ENCODE results near the gene RBM27. TPM values are rescaled to one million over a fixed set of nuclear protein-coding genes. Genes with fewer than 3 reads are reported as not detected.
A peak's percentile ranks its signal among the peaks of the same experiment; 100 is the strongest.
"Not testable (repeated sequence)": the region's sequence is repeated elsewhere in the genome, so short reads cannot be mapped to it uniquely, and the experiment has no call there.

The RBM27 gene
- total and polyA plus RNA-seq, 10 of the 15 experiments (the other 5 are each of a cell fraction or from before 2014, with no cell fraction given) = 5.8 to 33.9 (median 16.9) TPM

GRCh38 chr5:146201795-146202194, 1.6 kb upstream of the RBM27 start:
- SMC1A ChIA-PET (ENCODE audit: uncharacterized antibody, unreplicated experiment) = interaction anchor here (1.4 kb wide), 1 partner anchor 8 kb away, joined by 3 read pairs; no protein-coding TSS in a partner anchor
- H3K9ac ChIP-seq (ENCODE audit: control insufficient read depth, insufficient read depth, low read length); H3K36me3 ChIP-seq (ENCODE audit: control insufficient read depth in 2 of 2, insufficient read depth in 2 of 2, low read length in 1 of 2); H3K27ac ChIP-seq (ENCODE audit: control insufficient read depth, insufficient read depth); FAIRE-seq; in situ Hi-C loops (cut with MboI); H4K20me1 ChIP-seq (ENCODE audit: control insufficient read depth, insufficient read depth); ATAC-seq; H3K4me2 ChIP-seq (ENCODE audit: control insufficient read depth, insufficient read depth); H3K27me3 ChIP-seq (replicated peaks in 1 of 2; ENCODE audit: control insufficient read depth in 2 of 2, insufficient read depth in 2 of 2, low read length in 1 of 2); CTCF ChIA-PET; H3K4me3 ChIP-seq; BruUV-seq (replicated peaks); H3K9me3 ChIP-seq (replicated peaks; ENCODE audit: control insufficient read depth, insufficient read depth, low read length); H3K4me1 ChIP-seq (ENCODE audit: control insufficient read depth, insufficient read depth, low read length); H2AFZ ChIP-seq (ENCODE audit: control insufficient read depth, low read depth, low read length); DNase-seq (ENCODE audit: low read depth, low spot score): not testable (repeated sequence)
- H3K79me2 ChIP-seq (ENCODE audit: control insufficient read depth, insufficient read depth, low read length) = peaks cover 34% of the 10 kb centered on the region
- intact Hi-C loops (cut with micrococcal nuclease; ENCODE audit: unreplicated experiment) = loop anchor here (2.0 kb wide), 2 partner anchors 19 to 29 kb away; partner anchors contain the start of gene LARS1
- POLR2A ChIA-PET = interaction anchor here (0.5 kb wide), 1 partner anchor 19 kb away, joined by 10 read pairs; no protein-coding TSS in a partner anchor
- RAD21 ChIA-PET (ENCODE audit: unreplicated experiment) = interaction anchor here (1.7 kb wide), 1 partner anchor 20 kb away, joined by 3 read pairs; no protein-coding TSS in a partner anchor
- WGBS (ENCODE audit: insufficient coverage, insufficient replicate concordance, low lambda C conversion rate, missing lambda C conversion rate) = 95% methylated on average over 12 of the region's 12 CpGs

GRCh38 chr5:146203872-146204192, 427 bp downstream of the RBM27 start:
- H3K27ac ChIP-seq (ENCODE audit: control insufficient read depth, insufficient read depth) = peak overlapping the region; percentile 72
- H3K4me2 ChIP-seq (ENCODE audit: control insufficient read depth, insufficient read depth) = peak overlapping the region; percentile 75
- peak overlapping the region; percentile 44; the same call in 1 of the 2 replicates for H2AFZ ChIP-seq (ENCODE audit: control insufficient read depth, low read depth, low read length)
- H3K4me3 ChIP-seq = peak overlapping the region; percentile 85
- WGBS (ENCODE audit: insufficient coverage, insufficient replicate concordance, low lambda C conversion rate, missing lambda C conversion rate) = 2% methylated on average over 8 of the region's 21 CpGs
- no peak for TF ChIP-seq CBFB (IDR thresholded peaks at IDR 0.05; ENCODE audit: low read depth)
- TF ChIP-seq ZBTB11 (CRISPR knock-in tag; IDR thresholded peaks at IDR 0.05) = no peak
- TF ChIP-seq PAX5 (IDR thresholded peaks at IDR 0.05; ENCODE audit: borderline replicate concordance, low read depth, low read length) = no peak
- no peak for TF ChIP-seq SP1 (IDR thresholded peaks at IDR 0.05; ENCODE audit: low read depth, low read length)
- TF ChIP-seq NFYB (IDR thresholded peaks at IDR 0.05; ENCODE audit: insufficient read depth, low read depth, low read length) = no peak
- TF ChIP-seq CHD4 (IDR thresholded peaks at IDR 0.05) = no peak
- TF ChIP-seq KLF5 (IDR thresholded peaks at IDR 0.05; ENCODE audit: partially characterized antibody) = no peak
- no peak for FAIRE-seq
- SMC1A ChIA-PET (ENCODE audit: uncharacterized antibody, unreplicated experiment) = interaction anchor here (1.0 to 1.2 kb wide), 2 partner anchors 30 to 31 kb away, joined by 3 read pairs; no protein-coding TSS in a partner anchor
- peaks cover 50% of the 10 kb centered on the region for H3K79me2 ChIP-seq (ENCODE audit: control insufficient read depth, insufficient read depth, low read length)
- H3K9me3 ChIP-seq (replicated peaks; ENCODE audit: control insufficient read depth, insufficient read depth, low read length) = no peaks in the 10 kb centered on the region
- BruUV-seq (replicated peaks) = no TSS peak
- RAD21 ChIA-PET (ENCODE audit: unreplicated experiment) = no interaction called here
- H3K27me3 ChIP-seq (replicated peaks in 1 of 2; ENCODE audit: control insufficient read depth in 2 of 2, insufficient read depth in 2 of 2, low read length in 1 of 2) = no peaks in the 10 kb centered on the region
- intact Hi-C loops (cut with micrococcal nuclease; ENCODE audit: unreplicated experiment) (loop anchor here (2.0 kb wide), 2 partner anchors 21 to 31 kb away; partner anchors contain the start of gene LARS1), in situ Hi-C loops (cut with MboI) (no loop called here)
- H3K9ac ChIP-seq (ENCODE audit: control insufficient read depth, insufficient read depth, low read length) = peak overlapping the region; percentile 91
- 0 out of 4 replicates have a peak, but pooled peaks cover 0 to 2% of the 10 kb centered on the region in 2 experiments for H3K36me3 ChIP-seq (ENCODE audit: control insufficient read depth in 2 of 2, insufficient read depth in 2 of 2, low read length in 1 of 2)
- no peak for DNase-seq (ENCODE audit: low read depth, low spot score)
- peaks cover 8% of the 10 kb centered on the region; the same call in 1 of the 2 replicates for H3K4me1 ChIP-seq (ENCODE audit: control insufficient read depth, insufficient read depth, low read length)
- H4K20me1 ChIP-seq (ENCODE audit: control insufficient read depth, insufficient read depth) = no peaks in the 10 kb centered on the region
- POLR2A ChIA-PET = interaction anchor here (1.0 to 1.3 kb wide), 3 partner anchors 19 to 22 kb away, joined by 3 to 10 read pairs (median 3); no protein-coding TSS in a partner anchor
- peak; percentile 48 for ATAC-seq
- CTCF ChIA-PET = no interaction called here
